ENCODE results near the gene TSPO2. TPM values are rescaled to one million over a fixed set of nuclear protein-coding genes. Genes with fewer than 3 reads are reported as not detected.

Gene TSPO2
- total and polyA plus RNA-seq, 2 of the 13 experiments (the other 11 are each of a cell fraction or from before 2014, with no cell fraction given) = 0.55 TPM; not detected in 1

DNA sequence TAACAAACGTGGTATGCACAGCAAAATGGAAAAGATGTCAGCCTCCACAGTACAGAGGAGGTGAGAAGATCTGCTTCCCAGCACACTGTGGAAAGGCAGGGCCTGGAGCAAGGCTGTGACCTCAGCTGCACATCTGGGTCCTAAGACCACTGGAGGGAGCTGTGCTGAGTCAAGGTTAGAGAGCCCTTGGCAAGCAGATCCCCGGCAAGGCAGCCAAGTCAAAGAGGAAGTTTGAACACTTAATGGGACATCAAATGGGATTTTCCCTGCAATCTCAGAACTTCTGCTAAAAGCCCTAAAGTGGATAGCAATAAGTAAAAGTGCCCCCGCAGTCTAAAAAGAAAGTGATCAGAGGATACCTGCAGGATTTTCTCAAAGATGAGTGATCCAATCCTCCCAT lies 42.7 kb upstream of the TSPO2 start (continued):
- TF ChIP-seq GPBP1L1 (CRISPR knock-in tag; IDR thresholded peaks at IDR 0.05) (no peak), ZNF646 (CRISPR knock-in tag; IDR thresholded peaks at IDR 0.05) (no peak), MLLT10 (CRISPR knock-in tag; IDR thresholded peaks at IDR 0.05) (no peak), PHF5A (CRISPR knock-in tag; IDR thresholded peaks at IDR 0.05; ENCODE audit: low read depth, unreplicated experiment) (no peak), ZNF329 (CRISPR knock-in tag; IDR thresholded peaks at IDR 0.05; ENCODE audit: low read depth) (no peak), ZBTB7B (CRISPR knock-in tag; IDR thresholded peaks at IDR 0.05) (peak; percentile 58; the same call in 1 of the 2 replicates), ZNF570 (CRISPR knock-in tag; IDR thresholded peaks at IDR 0.05; ENCODE audit: borderline replicate concordance) (no peak), ZNF7 (CRISPR knock-in tag; IDR thresholded peaks at IDR 0.05) (no peak), SP1 (IDR thresholded peaks at IDR 0.05) (no peak), SP1 (CRISPR knock-in tag; IDR thresholded peaks at IDR 0.05) (no peak), CERS6 (CRISPR knock-in tag; IDR thresholded peaks at IDR 0.05) (no peak), ZNF660 (CRISPR knock-in tag; IDR thresholded peaks at IDR 0.05; ENCODE audit: borderline replicate concordance, low read depth) (no peak), ZNF619 (CRISPR knock-in tag; IDR thresholded peaks at IDR 0.05) (no peak), ZNF773 (CRISPR knock-in tag; IDR thresholded peaks at IDR 0.05; ENCODE audit: borderline replicate concordance) (no peak), ZNF354B (CRISPR knock-in tag; IDR thresholded peaks at IDR 0.05) (no peak), ZNF564 (CRISPR knock-in tag; IDR thresholded peaks at IDR 0.05) (no peak)
- TF ChIP-seq, protein P1, sequence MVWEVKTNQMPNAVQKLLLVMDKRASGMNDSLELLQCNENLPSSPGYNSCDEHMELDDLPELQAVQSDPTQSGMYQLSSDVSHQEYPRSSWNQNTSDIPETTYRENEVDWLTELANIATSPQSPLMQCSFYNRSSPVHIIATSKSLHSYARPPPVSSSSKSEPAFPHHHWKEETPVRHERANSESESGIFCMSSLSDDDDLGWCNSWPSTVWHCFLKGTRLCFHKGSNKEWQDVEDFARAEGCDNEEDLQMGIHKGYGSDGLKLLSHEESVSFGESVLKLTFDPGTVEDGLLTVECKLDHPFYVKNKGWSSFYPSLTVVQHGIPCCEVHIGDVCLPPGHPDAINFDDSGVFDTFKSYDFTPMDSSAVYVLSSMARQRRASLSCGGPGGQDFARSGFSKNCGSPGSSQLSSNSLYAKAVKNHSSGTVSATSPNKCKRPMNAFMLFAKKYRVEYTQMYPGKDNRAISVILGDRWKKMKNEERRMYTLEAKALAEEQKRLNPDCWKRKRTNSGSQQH (CRISPR knock-in tag; IDR thresholded peaks at IDR 0.05; ENCODE audit: low read depth) = no peak
- TF ChIP-seq, protein P2, sequence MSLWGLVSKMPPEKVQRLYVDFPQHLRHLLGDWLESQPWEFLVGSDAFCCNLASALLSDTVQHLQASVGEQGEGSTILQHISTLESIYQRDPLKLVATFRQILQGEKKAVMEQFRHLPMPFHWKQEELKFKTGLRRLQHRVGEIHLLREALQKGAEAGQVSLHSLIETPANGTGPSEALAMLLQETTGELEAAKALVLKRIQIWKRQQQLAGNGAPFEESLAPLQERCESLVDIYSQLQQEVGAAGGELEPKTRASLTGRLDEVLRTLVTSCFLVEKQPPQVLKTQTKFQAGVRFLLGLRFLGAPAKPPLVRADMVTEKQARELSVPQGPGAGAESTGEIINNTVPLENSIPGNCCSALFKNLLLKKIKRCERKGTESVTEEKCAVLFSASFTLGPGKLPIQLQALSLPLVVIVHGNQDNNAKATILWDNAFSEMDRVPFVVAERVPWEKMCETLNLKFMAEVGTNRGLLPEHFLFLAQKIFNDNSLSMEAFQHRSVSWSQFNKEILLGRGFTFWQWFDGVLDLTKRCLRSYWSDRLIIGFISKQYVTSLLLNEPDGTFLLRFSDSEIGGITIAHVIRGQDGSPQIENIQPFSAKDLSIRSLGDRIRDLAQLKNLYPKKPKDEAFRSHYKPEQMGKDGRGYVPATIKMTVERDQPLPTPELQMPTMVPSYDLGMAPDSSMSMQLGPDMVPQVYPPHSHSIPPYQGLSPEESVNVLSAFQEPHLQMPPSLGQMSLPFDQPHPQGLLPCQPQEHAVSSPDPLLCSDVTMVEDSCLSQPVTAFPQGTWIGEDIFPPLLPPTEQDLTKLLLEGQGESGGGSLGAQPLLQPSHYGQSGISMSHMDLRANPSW (CRISPR knock-in tag; IDR thresholded peaks at IDR 0.05; ENCODE audit: borderline replicate concordance) = no peak

Measured in HepG2 (cell line).